ENCODE data around the gene KCNMA1.
A peak's percentile ranks its signal among the peaks of the same experiment; 100 is the strongest.

The KCNMA1 gene

DNA sequence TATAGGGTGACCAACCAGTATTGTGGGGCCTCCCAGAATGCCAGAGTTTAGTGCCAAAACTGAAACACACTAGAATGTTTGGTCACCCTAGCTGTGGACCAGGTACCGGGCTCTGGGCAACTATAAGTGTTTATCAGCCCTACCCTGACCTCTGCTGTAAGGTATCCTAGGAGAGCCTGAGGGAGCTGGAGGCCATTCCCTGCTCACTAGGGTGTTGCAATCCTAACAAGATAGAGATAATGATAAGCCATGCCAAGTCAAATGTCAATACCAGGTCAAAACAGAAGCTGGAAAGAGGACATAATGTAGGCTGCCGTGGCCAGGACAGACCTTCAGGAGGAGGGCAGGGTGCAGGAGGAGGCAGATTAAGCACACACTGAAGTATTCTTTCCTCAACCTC lies 151.8 kb downstream of the KCNMA1 start:
- Histone ChIP-seq H2AK5ac (ENCODE audit: low read length, severe bottlenecking) (no peak overlapping the region), H3K36me3 (ENCODE audit: control insufficient read depth in 1 of 2, insufficient read depth in 2 of 2, low read depth in 1 of 2, low read length in 2 of 2) (no peaks in the 10 kb centered on the region), H4K8ac (ENCODE audit: low read length) (no peak overlapping the region), H3K27ac (ENCODE audit: low read length, poor library complexity, severe bottlenecking) (no peak overlapping the region), H3K9ac (ENCODE audit: low read length) (no peak overlapping the region), H2BK15ac (ENCODE audit: low read depth, poor library complexity, severe bottlenecking) (no peak overlapping the region), H2BK120ac (ENCODE audit: low read depth, low read length) (no peak overlapping the region), H2BK5ac (ENCODE audit: low read depth, low read length, poor library complexity, severe bottlenecking) (no peak overlapping the region), H3K4me3 (ENCODE audit: insufficient read depth in 1 of 2, low read depth in 1 of 2, low read length in 2 of 2) (no peak overlapping the region), H3K4me1 (ENCODE audit: control insufficient read depth, insufficient read depth, low read depth, low read length) (no peaks in the 10 kb centered on the region), H3K23ac (ENCODE audit: low read length in 2 of 2) (no peak overlapping the region), H3K18ac (ENCODE audit: low read depth in 1 of 2, low read length in 2 of 2) (no peak overlapping the region), H3K4ac (ENCODE audit: low read depth in 1 of 2, low read length in 2 of 2) (no peak overlapping the region), H2AFZ (ENCODE audit: low read depth, low read length) (no peak overlapping the region), H3K79me1 (replicated peaks; ENCODE audit: low read length, poor library complexity, severe bottlenecking) (peaks cover 20% of the 10 kb centered on the region), H3K4me2 (ENCODE audit: low read length, poor library complexity, severe bottlenecking) (no peak overlapping the region), H3K27me3 (ENCODE audit: control insufficient read depth in 1 of 2, insufficient read depth in 1 of 2, low read length in 2 of 2) (no peaks in the 10 kb centered on the region), H4K91ac (ENCODE audit: low read length) (no peak overlapping the region), H3K9me3 (ENCODE audit: control insufficient read depth, low read length) (no peaks in the 10 kb centered on the region), H2BK12ac (ENCODE audit: low read length in 2 of 2) (no peak overlapping the region), H3K14ac (ENCODE audit: low read length in 2 of 2) (peak overlapping the region in 1 of 2 experiments; percentile 18)
- no peak for DNase-seq
- 94% methylated on average over 2 of the region's 2 CpGs for WGBS

GRCh38 chr10:77482072-77482471 lies 155.5 kb downstream of the KCNMA1 start:
- no peak overlapping the region for H3K4ac ChIP-seq (ENCODE audit: low read depth in 1 of 2, low read length in 2 of 2)

GRCh38 chr10:77479586-77479985 lies 158.0 kb downstream of the KCNMA1 start:
- Histone ChIP-seq H2BK5ac (ENCODE audit: low read depth, low read length, poor library complexity, severe bottlenecking) (no peak overlapping the region), H3K4me3 (ENCODE audit: insufficient read depth in 1 of 2, low read depth in 1 of 2, low read length in 2 of 2) (no peak overlapping the region), H2BK12ac (ENCODE audit: low read length in 2 of 2) (peak overlapping the region; percentile 21 to 75), H3K79me1 (replicated peaks; ENCODE audit: low read length, poor library complexity, severe bottlenecking) (peaks cover 17% of the 10 kb centered on the region), H2BK15ac (ENCODE audit: low read depth, poor library complexity, severe bottlenecking) (no peak overlapping the region), H3K23ac (ENCODE audit: low read length in 2 of 2) (peak overlapping the region in 1 of 2 experiments; percentile 80), H4K8ac (ENCODE audit: low read length) (peak overlapping the region; percentile 65), H3K27me3 (ENCODE audit: control insufficient read depth in 1 of 2, insufficient read depth in 1 of 2, low read length in 2 of 2) (no peaks in the 10 kb centered on the region), H3K4ac (ENCODE audit: low read depth in 1 of 2, low read length in 2 of 2) (no peak overlapping the region), H3K14ac (ENCODE audit: low read length in 2 of 2) (no peak overlapping the region), H3K27ac (ENCODE audit: low read length, poor library complexity, severe bottlenecking) (no peak overlapping the region), H3K9ac (ENCODE audit: low read length) (no peak overlapping the region), H2AK5ac (ENCODE audit: low read length, severe bottlenecking) (peak overlapping the region; percentile 21), H4K91ac (ENCODE audit: low read length) (no peak overlapping the region), H3K36me3 (ENCODE audit: control insufficient read depth in 1 of 2, insufficient read depth in 2 of 2, low read depth in 1 of 2, low read length in 2 of 2) (peaks cover 0 to 3% of the 10 kb centered on the region in 2 experiments), H3K4me2 (ENCODE audit: low read length, poor library complexity, severe bottlenecking) (no peak overlapping the region), H2AFZ (ENCODE audit: low read depth, low read length) (no peak overlapping the region), H3K9me3 (ENCODE audit: control insufficient read depth, low read length) (no peaks in the 10 kb centered on the region), H3K18ac (ENCODE audit: low read depth in 1 of 2, low read length in 2 of 2) (peak overlapping the region in 1 of 2 experiments; percentile 22), H2BK120ac (ENCODE audit: low read depth, low read length) (peak overlapping the region; percentile 61), H3K4me1 (ENCODE audit: control insufficient read depth, insufficient read depth, low read depth, low read length) (no peaks in the 10 kb centered on the region)
- no peak for DNase-seq
- 83% methylated on average over 8 of the region's 8 CpGs for WGBS

More at GRCh38 chr10:77482072-77482471, 155.5 kb downstream of the KCNMA1 start:
- Histone ChIP-seq H3K4me2 (ENCODE audit: low read length, poor library complexity, severe bottlenecking) (no peak overlapping the region), H4K8ac (ENCODE audit: low read length) (peak overlapping the region; percentile 61), H2BK15ac (ENCODE audit: low read depth, poor library complexity, severe bottlenecking) (no peak overlapping the region), H2AK5ac (ENCODE audit: low read length, severe bottlenecking) (no peak overlapping the region), H3K4me3 (ENCODE audit: insufficient read depth in 1 of 2, low read depth in 1 of 2, low read length in 2 of 2) (no peak overlapping the region), H2BK5ac (ENCODE audit: low read depth, low read length, poor library complexity, severe bottlenecking) (no peak overlapping the region), H4K91ac (ENCODE audit: low read length) (no peak overlapping the region), H2AFZ (ENCODE audit: low read depth, low read length) (no peak overlapping the region), H2BK120ac (ENCODE audit: low read depth, low read length) (no peak overlapping the region), H3K79me1 (replicated peaks; ENCODE audit: low read length, poor library complexity, severe bottlenecking) (peaks cover 25% of the 10 kb centered on the region), H2BK12ac (ENCODE audit: low read length in 2 of 2) (peak overlapping the region in 1 of 2 experiments; percentile 29), H3K23ac (ENCODE audit: low read length in 2 of 2) (no peak overlapping the region), H3K9me3 (ENCODE audit: control insufficient read depth, low read length) (no peaks in the 10 kb centered on the region), H3K27me3 (ENCODE audit: control insufficient read depth in 1 of 2, insufficient read depth in 1 of 2, low read length in 2 of 2) (no peaks in the 10 kb centered on the region), H3K36me3 (ENCODE audit: control insufficient read depth in 1 of 2, insufficient read depth in 2 of 2, low read depth in 1 of 2, low read length in 2 of 2) (no peaks in the 10 kb centered on the region), H3K18ac (ENCODE audit: low read depth in 1 of 2, low read length in 2 of 2) (no peak overlapping the region), H3K27ac (ENCODE audit: low read length, poor library complexity, severe bottlenecking) (no peak overlapping the region), H3K9ac (ENCODE audit: low read length) (no peak overlapping the region), H3K4me1 (ENCODE audit: control insufficient read depth, insufficient read depth, low read depth, low read length) (no peaks in the 10 kb centered on the region), H3K14ac (ENCODE audit: low read length in 2 of 2) (no peak overlapping the region)
- DNase-seq: no peak
- WGBS: 92% methylated on average over 2 of the region's 2 CpGs

- Histone ChIP-seq H3K4me3 (ENCODE audit: insufficient read depth in 1 of 2, low read depth in 1 of 2, low read length in 2 of 2) (no peak overlapping the region), H3K36me3 (ENCODE audit: control insufficient read depth in 1 of 2, insufficient read depth in 2 of 2, low read depth in 1 of 2, low read length in 2 of 2) (peaks cover 0 to 3% of the 10 kb centered on the region in 2 experiments), H2BK15ac (ENCODE audit: low read depth, poor library complexity, severe bottlenecking) (no peak overlapping the region), H4K8ac (ENCODE audit: low read length) (no peak overlapping the region), H2BK5ac (ENCODE audit: low read depth, low read length, poor library complexity, severe bottlenecking) (no peak overlapping the region), H3K18ac (ENCODE audit: low read depth in 1 of 2, low read length in 2 of 2) (peak overlapping the region in 1 of 2 experiments; percentile 37), H3K14ac (ENCODE audit: low read length in 2 of 2) (no peak overlapping the region), H4K91ac (ENCODE audit: low read length) (peak overlapping the region; percentile 63), H2AFZ (ENCODE audit: low read depth, low read length) (no peak overlapping the region), H2BK120ac (ENCODE audit: low read depth, low read length) (no peak overlapping the region), H2AK5ac (ENCODE audit: low read length, severe bottlenecking) (no peak overlapping the region), H3K27ac (ENCODE audit: low read length, poor library complexity, severe bottlenecking) (no peak overlapping the region), H3K4me1 (ENCODE audit: control insufficient read depth, insufficient read depth, low read depth, low read length) (no peaks in the 10 kb centered on the region), H3K4me2 (ENCODE audit: low read length, poor library complexity, severe bottlenecking) (no peak overlapping the region), H3K23ac (ENCODE audit: low read length in 2 of 2) (no peak overlapping the region), H3K4ac (ENCODE audit: low read depth in 1 of 2, low read length in 2 of 2) (peak overlapping the region in 1 of 2 experiments; percentile 56), H3K9me3 (ENCODE audit: control insufficient read depth, low read length) (no peaks in the 10 kb centered on the region), H2BK12ac (ENCODE audit: low read length in 2 of 2) (peak overlapping the region in 1 of 2 experiments; percentile 21), H3K27me3 (ENCODE audit: control insufficient read depth in 1 of 2, insufficient read depth in 1 of 2, low read length in 2 of 2) (no peaks in the 10 kb centered on the region), H3K79me1 (replicated peaks; ENCODE audit: low read length, poor library complexity, severe bottlenecking) (peaks cover 17% of the 10 kb centered on the region), H3K9ac (ENCODE audit: low read length) (no peak overlapping the region)
- no peak for DNase-seq
- WGBS: 75% methylated on average over 4 of the region's 5 CpGs
These were observed 158.6 kb downstream of the KCNMA1 start for GRCh38 chr10:77478962-77479359.

Data from mesenchymal stem cell (in vitro differentiated cells and primary cell).